GM12864 (cell line): ENCODE results near the gene TIGD7.

ENCODE experiments used
- DNase-seq: peaks from one replicate; pipeline ENCODE4 v3.0.0-alpha.2; 2011; ENCODE audit warnings: low read depth
- H3K4me3 ChIP-seq: 2 replicates; pipeline ENCODE4 v1.5.1; 2011; ENCODE audit warnings: mild to moderate bottlenecking, low read depth, low read length, control low read depth
- CTCF ChIP-seq: IDR thresholded peaks from 2 replicates; pipeline ENCODE4 v1.5.1; 2011; ENCODE audit warnings: low read depth, mild to moderate bottlenecking, moderate library complexity, low read length, control low read depth, inconsistent platforms; ENCODE audit errors: missing control alignments

The TIGD7 gene

GRCh38 chr16:3305109-3306068 lies at the start of gene TIGD7, which contains the start of gene ZNF75A:
TIGD7 (minus strand) TSS chr16:3305430; CDS start chr16:3300614, 4,816 bp downstream.
ZNF75A (plus strand) TSS chr16:3305497; CDS start chr16:3308429, 2,932 bp downstream.
- peak; percentile 75 for DNase-seq
- no peak for TF ChIP-seq CTCF
- peak within 1 kb of the TSS; percentile 85 for H3K4me3 ChIP-seq

GRCh38 chr16:3349175-3349574 lies 43.9 kb upstream of the TIGD7 start:
- no peak overlapping the region for H3K4me3 ChIP-seq
- no peak for TF ChIP-seq CTCF
- no peak for DNase-seq

GRCh38 chr16:3348547-3349167 lies 43.4 kb upstream of the TIGD7 start:
- H3K4me3 ChIP-seq, result no peak overlapping the region
- no peak for TF ChIP-seq CTCF
- no peak for DNase-seq

- no peak overlapping the region for H3K4me3 ChIP-seq
- TF ChIP-seq CTCF, result no peak
- no peak for DNase-seq
These were observed 42.4 kb upstream of the TIGD7 start for GRCh38 chr16:3347586-3347985.

GRCh38 chr16:3346041-3346440 lies 40.8 kb upstream of the TIGD7 start:
- no peak for DNase-seq
- no peak for TF ChIP-seq CTCF
- no peak overlapping the region for H3K4me3 ChIP-seq

GRCh38 chr16:3328643-3329042 lies 23.4 kb upstream of the TIGD7 start:
- no peak for DNase-seq
- H3K4me3 ChIP-seq, result no peak overlapping the region
- no peak for TF ChIP-seq CTCF

GRCh38 chr16:3328104-3328503 lies 22.9 kb upstream of the TIGD7 start:
- H3K4me3 ChIP-seq, result no peak overlapping the region
- no peak for DNase-seq
- TF ChIP-seq CTCF, result no peak
